Loucy (cell line): ENCODE results near the gene SURF6.

Experiments
- H2AFZ ChIP-seq: fragments of 200-600 bp; sonication (generic); 2 replicates; pipeline ENCODE4 v1.6.0; 2016; ENCODE audit warnings: antibody characterized with exemption, mild to moderate bottlenecking, low read length, moderate library complexity
- H3F3A ChIP-seq: fragments of 200-600 bp; 2 replicates; pipeline ENCODE4 v1.6.0; 2016; ENCODE audit warnings: antibody characterized with exemption, low read depth, mild to moderate bottlenecking
- H3K27me3 ChIP-seq: fragments of 200-600 bp; sonication (generic); 2 replicates; pipeline ENCODE4 v1.6.1; 2014; ENCODE audit warnings: low read length, mild to moderate bottlenecking; ENCODE audit not compliant: insufficient read depth, poor library complexity, severe bottlenecking
- H3K36me3 ChIP-seq: fragments of 200-600 bp; sonication (generic); 2 replicates; pipeline ENCODE4 v1.6.1; 2016; ENCODE audit warnings: low read length; ENCODE audit not compliant: insufficient read depth
- H3K4me1 ChIP-seq: fragments of 200-600 bp; sonication (generic); 2 replicates; pipeline ENCODE4 v1.5.1; 2014; ENCODE audit warnings: low read length, mild to moderate bottlenecking; ENCODE audit not compliant: insufficient read depth, poor library complexity, severe bottlenecking
- H3K4me2 ChIP-seq: fragments of 200-600 bp; sonication (generic); 2 replicates; pipeline ENCODE4 v1.6.0; 2014; ENCODE audit warnings: antibody characterized with exemption, low read length, low read depth, mild to moderate bottlenecking; ENCODE audit not compliant: poor library complexity, severe bottlenecking
- H3K4me3 ChIP-seq: fragments of 200-600 bp; sonication (generic); 2 replicates; pipeline ENCODE4 v1.5.1; 2014; ENCODE audit warnings: low read length, mild to moderate bottlenecking, mixed read lengths; ENCODE audit not compliant: poor library complexity, severe bottlenecking
- H3K79me2 ChIP-seq: fragments of 200-600 bp; sonication (generic); 2 replicates; pipeline ENCODE4 v1.6.1; 2014; ENCODE audit warnings: low read length; ENCODE audit not compliant: insufficient read depth
- H3K9ac ChIP-seq: fragments of 200-600 bp; sonication (generic); 2 replicates; pipeline ENCODE4 v1.6.0; 2014; ENCODE audit warnings: mild to moderate bottlenecking, low read depth, low read length, moderate library complexity; ENCODE audit not compliant: poor library complexity, severe bottlenecking
- H3K9me2 ChIP-seq: fragments of 200-600 bp; sonication (generic); replicated peaks from 2 replicates; pipeline ENCODE4 v1.6.1; 2016; ENCODE audit warnings: low read depth, low read length, mixed read lengths
- H3K9me3 ChIP-seq: fragments of 200-600 bp; sonication (generic); 2 replicates; pipeline ENCODE4 v1.6.1; 2014; ENCODE audit warnings: mild to moderate bottlenecking, antibody characterized with exemption, low read length, low read depth; ENCODE audit not compliant: insufficient read depth
- H4K20me1 ChIP-seq: fragments of 200-600 bp; sonication (generic); 2 replicates; pipeline ENCODE4 v1.6.0; 2014; ENCODE audit warnings: antibody characterized with exemption, low read length, mild to moderate bottlenecking; ENCODE audit not compliant: insufficient read depth, poor library complexity, severe bottlenecking
- CTCF ChIP-seq: fragments of 200-600 bp; sonication (generic); conservative IDR thresholded peaks from 2 replicates; pipeline ENCODE4 v1.5.1; 2014; ENCODE audit warnings: mild to moderate bottlenecking, antibody characterized with exemption, low read length
- EZH2phosphoT487 ChIP-seq: fragments of 200-600 bp; IDR thresholded peaks from 2 replicates; pipeline ENCODE4 v1.6.1; 2018; ENCODE audit warnings: antibody characterized with exemption, mild to moderate bottlenecking, moderate library complexity, borderline replicate concordance

Gene SURF6

DNA sequence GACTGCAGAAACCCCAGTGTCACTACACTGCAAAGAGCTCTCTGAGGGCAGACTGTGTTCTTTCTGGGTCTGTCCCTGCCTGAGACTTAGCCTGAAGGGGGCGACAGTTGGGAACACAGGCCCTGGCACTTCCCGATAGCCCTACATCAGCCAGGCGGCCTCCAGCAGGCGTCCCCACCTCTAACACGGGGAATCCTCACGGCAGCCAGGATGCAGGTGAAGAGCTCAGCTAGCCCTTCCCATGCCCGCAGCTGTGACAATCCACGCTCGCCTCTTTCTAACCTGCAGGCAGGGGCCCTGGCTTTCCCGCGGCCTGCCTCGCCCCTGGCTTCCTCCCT is 6.0 kb upstream of the SURF6 start:
- Histone ChIP-seq H3K27me3 (no peaks in the 10 kb centered on the region), H3F3A (no peaks in the 10 kb centered on the region), H3K4me2 (no peak overlapping the region), H3K79me2 (peaks cover 22% of the 10 kb centered on the region), H3K4me3 (no peak overlapping the region), H3K9me2 (no peaks in the 10 kb centered on the region), H4K20me1 (peaks cover 13% of the 10 kb centered on the region), H3K9me3 (no peaks in the 10 kb centered on the region), H3K4me1 (peaks cover 23% of the 10 kb centered on the region), H3K36me3 (peaks cover 24% of the 10 kb centered on the region; the same call in 1 of the 2 replicates), H2AFZ (no peak overlapping the region), H3K9ac (no peak overlapping the region)
- TF ChIP-seq EZH2phosphoT487 (no peak), CTCF (peak; percentile 37)

GRCh38 chr9:133341369-133342068 is 5.5 kb upstream of the SURF6 start:
- no peaks in the 10 kb centered on the region for H3K9me3 ChIP-seq
- peaks cover 24% of the 10 kb centered on the region; the same call in 1 of the 2 replicates for H3K36me3 ChIP-seq
- H3F3A ChIP-seq = no peaks in the 10 kb centered on the region
- no peak overlapping the region for H2AFZ ChIP-seq
- H3K4me2 ChIP-seq = no peak overlapping the region
- H3K4me1 ChIP-seq = peaks cover 18% of the 10 kb centered on the region
- H3K9me2 ChIP-seq = no peaks in the 10 kb centered on the region
- H3K79me2 ChIP-seq = peaks cover 17% of the 10 kb centered on the region
- H3K27me3 ChIP-seq = no peaks in the 10 kb centered on the region
- H3K9ac ChIP-seq = no peak overlapping the region
- H4K20me1 ChIP-seq = peaks cover 9% of the 10 kb centered on the region
- H3K4me3 ChIP-seq = no peak overlapping the region
- TF ChIP-seq EZH2phosphoT487 = no peak
- no peak for TF ChIP-seq CTCF

GRCh38 chr9:133340916-133341315 is 4.9 kb upstream of the SURF6 start:
- Histone ChIP-seq H3K27me3 (no peaks in the 10 kb centered on the region), H3K9me3 (no peaks in the 10 kb centered on the region), H3K4me2 (peak overlapping the region; percentile 11), H3K36me3 (peaks cover 24% of the 10 kb centered on the region; the same call in 1 of the 2 replicates), H3K79me2 (peaks cover 11% of the 10 kb centered on the region), H3K4me3 (no peak overlapping the region), H2AFZ (no peak overlapping the region), H3F3A (no peaks in the 10 kb centered on the region), H3K4me1 (peaks cover 15% of the 10 kb centered on the region), H3K9ac (peak overlapping the region; percentile 31), H3K9me2 (no peaks in the 10 kb centered on the region), H4K20me1 (peaks cover 4% of the 10 kb centered on the region)
- no peak for TF ChIP-seq CTCF
